Activated CD4-positive, alpha-beta T cell treated with anti-CD3 and anti-CD28 coated beads for 1 hour (primary cell): Measurements from ENCODE around the gene ASAH2.
"Not testable (repeated sequence)": the region's sequence is repeated elsewhere in the genome, so short reads cannot be mapped to it uniquely, and the experiment has no call there.

Experiments
- DNase-seq: peaks from one replicate; pipeline ENCODE4 v3.0.0-alpha.2; 2020

ASAH2 gene

GRCh38 chr10:50250096-50250854 is 1.0 kb downstream of the ASAH2 start:
- no peak for DNase-seq

- DNase-seq = no peak
These were observed 2.7 kb downstream of the ASAH2 start for GRCh38 chr10:50248598-50248997.

DNA sequence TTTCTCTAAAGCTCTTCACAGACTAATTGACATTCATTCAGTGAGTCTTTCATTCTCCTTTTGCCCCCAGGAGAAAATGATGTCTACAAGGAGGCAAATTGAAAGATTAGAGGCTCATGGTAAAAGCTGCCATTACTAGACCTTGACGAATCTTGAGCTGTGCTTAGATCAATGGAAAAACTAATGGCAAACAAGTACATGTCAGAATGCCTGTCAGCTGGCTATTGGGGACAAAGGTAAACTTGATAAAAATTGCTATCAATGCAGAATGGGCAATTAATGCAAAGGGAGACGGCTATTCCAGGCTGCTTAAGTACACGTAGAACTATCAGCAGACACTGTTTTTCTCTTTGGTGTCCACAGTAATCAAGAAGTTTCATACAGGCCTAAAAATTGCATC is 3.3 kb downstream of the ASAH2 start:
- no peak for DNase-seq

DNA sequence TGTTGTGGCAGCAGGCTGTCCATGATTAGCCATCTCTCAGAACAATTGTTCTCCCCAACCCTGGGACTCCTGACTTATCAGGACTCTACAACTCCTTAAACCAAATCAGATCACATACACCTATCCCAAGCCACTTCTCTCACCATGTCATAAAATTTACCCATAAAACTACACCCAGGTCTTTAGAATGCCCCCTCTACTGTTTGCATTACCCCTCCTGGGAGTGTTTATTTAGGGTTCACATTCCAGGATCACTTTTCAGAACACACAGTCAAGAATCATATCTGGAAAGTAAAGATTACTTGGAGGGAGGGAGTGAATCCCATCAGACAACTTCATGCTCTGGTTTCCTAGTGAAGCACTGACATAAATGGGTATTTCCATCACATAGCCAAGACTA is 7.1 kb downstream of the ASAH2 start:
- DNase-seq = no peak

DNA sequence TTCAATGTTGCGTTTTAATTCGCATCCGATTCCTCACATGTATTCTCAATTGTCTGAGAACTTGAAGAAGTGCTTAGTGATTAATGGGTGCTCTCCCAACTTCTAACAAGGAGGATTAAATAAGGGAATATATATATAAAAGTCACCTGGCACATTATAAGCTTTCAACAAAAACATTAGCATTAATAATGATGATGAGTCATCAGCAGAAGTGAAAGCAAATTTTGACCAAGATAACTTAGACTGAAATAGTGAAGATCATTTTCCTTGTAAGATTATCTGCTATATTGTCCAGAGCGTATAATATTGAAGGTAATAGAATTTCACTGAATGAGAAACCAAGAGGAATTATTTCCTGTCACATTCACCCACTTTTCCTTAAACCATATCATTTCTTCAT is 8.5 kb downstream of the ASAH2 start:
- DNase-seq = no peak

- not testable (repeated sequence) for DNase-seq
These were observed 9.8 kb downstream of the ASAH2 start for GRCh38 chr10:50241478-50241877.

- no peak for DNase-seq
These were observed 16.8 kb downstream of the ASAH2 start for GRCh38 chr10:50234486-50234885.

- no peak for DNase-seq
These were observed 19.1 kb downstream of the ASAH2 start for GRCh38 chr10:50232261-50232639.

GRCh38 chr10:50231515-50232260 is 19.6 kb downstream of the ASAH2 start:
- DNase-seq = no peak

GRCh38 chr10:50229460-50229859 is 21.9 kb downstream of the ASAH2 start:
- DNase-seq = no peak

GRCh38 chr10:50228672-50229071 is 22.6 kb downstream of the ASAH2 start:
- no peak for DNase-seq

- DNase-seq = no peak
These were observed 24.7 kb downstream of the ASAH2 start for GRCh38 chr10:50226610-50227009.

DNA sequence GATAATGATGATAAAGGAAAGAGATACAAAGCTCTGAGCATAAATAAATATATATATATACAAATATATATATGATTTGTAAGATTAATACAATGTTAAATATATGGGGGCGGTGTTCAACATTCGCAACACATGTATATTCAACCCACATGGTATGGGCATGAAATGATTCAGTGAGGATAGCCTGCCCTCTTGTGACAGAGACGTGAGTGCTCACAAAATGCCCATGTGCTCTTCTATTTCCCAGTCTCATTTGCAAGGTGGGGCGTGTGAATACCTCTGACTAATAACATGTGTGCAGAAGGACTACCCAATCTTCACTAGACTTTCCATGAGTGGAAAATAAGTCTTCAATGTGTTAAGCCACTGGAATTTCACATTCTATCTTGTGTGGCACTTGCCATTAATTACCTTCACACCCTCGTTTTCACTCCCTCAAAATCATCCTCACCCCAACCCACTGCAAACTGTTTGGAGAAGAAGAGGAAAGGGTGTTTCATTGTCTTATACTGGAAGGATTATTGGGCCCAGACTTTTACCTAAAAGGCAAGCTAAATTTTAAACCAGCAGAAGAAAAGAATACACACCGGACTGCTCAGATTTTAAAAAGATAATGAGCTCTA is 26.9 kb downstream of the ASAH2 start:
- DNase-seq = no peak

GRCh38 chr10:50222199-50222598 is 29.1 kb downstream of the ASAH2 start:
- DNase-seq = no peak

DNA sequence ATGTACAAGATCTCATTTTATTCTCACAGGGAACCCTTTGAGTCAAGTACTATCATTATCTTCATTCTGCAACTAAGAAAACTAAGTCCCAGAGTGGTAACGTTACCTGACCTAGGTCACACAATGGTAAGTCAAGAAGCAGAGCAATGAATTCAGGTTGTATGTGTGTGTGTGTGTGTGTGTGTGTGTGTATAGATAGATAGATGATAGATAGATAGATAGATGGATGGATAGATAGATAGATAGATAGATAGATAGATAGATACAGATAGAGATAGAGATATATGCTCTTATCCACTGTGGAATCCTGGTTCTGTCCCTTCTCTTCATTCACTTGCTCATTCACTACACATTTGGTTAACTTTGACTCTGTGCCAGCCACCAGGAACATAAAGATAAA is 29.8 kb downstream of the ASAH2 start:
- no peak for DNase-seq

GRCh38 chr10:50219646-50220045 is 31.7 kb downstream of the ASAH2 start:
- no peak for DNase-seq

DNA sequence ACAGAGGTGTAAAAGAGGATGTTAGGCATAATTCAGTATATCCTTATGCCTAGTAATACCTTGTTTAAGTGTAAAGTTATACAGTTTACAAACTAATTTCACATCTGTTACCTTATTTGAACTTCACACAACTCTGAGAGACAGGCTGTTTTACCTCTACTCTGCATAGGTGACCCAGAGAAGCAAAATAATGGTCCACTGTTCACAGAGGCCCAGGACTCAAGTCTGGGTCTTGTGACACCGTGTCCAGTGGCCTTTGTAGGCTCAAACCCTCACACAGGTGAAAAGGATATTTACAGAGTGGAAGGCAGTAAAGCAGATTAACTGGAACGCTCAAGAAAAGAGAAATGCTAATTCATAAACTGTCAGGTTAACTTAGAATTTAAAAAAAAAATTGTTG is 32.1 kb downstream of the ASAH2 start:
- DNase-seq = no peak

- no peak for DNase-seq
These were observed 34.4 kb downstream of the ASAH2 start for GRCh38 chr10:50216894-50217293.

GRCh38 chr10:50216418-50216817 is 34.9 kb downstream of the ASAH2 start:
- DNase-seq = no peak

DNA sequence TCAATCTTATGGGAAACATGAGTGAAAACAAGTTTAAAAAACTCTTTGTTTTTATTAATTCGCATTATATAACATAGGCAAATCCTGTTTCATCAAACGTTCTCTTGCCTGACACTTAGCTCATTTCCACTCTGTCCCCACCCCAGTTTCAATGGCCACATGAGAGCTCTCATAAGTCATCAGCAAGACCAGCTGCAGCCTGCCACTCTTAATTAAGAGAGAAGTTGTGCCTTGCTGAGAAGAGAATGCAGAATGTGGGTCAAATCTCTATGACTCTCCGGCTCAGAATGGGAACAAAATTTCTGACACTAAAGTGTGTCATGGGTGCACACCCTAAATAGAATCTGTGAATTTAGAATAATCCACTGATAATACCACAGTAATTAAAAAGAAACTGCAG is 39.6 kb downstream of the ASAH2 start:
- no peak for DNase-seq

- no peak for DNase-seq
These were observed 40.4 kb downstream of the ASAH2 start for GRCh38 chr10:50210876-50211275.
